ENCODE results near the gene DROSHA.

DROSHA gene

DNA sequence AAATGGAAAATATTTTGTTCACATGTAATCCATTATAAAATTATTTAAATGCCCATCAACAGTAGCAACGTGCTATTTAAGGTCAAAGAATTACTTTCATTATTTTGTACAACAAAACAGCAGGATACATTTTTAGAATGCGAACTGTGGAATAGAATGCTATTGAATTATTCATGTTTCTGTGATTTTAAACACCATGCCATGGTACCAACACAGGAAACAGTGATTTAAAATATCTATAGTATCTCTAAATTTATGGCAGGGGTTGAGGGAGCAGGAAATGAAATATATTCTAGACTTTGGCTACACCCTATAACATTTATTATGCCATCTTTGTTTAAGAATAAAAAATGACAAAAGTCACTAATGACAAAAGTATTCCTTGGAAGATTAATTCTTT, 62.4 kb downstream of the DROSHA start:
- DNase-seq, result no peak

DNA sequence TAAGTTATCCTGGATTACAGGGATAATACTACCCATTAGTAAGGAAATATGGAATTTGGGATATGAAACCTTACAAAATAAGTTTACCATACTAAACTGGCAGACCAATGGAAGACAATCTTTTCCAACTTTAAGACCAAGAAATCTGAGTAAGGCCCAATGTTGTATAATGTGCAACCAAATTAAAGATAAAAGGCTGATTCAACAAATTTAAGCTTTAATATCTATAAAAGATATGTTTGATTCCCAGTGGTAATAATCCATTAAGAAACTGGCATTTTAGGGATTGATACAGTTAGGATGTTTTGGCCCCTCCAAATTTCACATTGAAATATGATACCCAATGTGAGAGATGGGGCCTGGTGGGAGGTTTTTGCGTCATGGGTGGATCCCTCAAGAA, 66.6 kb downstream of the DROSHA start:
- DNase-seq, result no peak

DNA sequence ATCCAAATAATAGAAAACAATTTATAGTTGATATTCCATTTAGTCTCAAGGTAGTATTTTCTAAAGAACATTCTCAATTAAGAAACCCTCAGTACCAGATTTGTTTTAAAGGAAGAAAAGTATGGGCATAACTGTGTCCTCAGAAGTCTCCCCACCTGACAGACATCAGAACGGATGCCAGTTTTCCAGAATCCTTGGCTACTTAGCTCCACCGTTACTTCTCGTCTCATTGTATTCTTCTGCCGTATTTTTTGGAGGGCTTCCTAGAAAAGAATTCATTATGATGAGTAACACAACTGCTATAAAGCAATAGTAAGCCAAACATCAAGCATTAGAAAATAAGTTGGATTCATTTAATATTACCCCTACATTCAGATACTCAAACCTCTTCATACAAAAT, 67.8 kb downstream of the DROSHA start:
- DNase-seq, result no peak

DNA sequence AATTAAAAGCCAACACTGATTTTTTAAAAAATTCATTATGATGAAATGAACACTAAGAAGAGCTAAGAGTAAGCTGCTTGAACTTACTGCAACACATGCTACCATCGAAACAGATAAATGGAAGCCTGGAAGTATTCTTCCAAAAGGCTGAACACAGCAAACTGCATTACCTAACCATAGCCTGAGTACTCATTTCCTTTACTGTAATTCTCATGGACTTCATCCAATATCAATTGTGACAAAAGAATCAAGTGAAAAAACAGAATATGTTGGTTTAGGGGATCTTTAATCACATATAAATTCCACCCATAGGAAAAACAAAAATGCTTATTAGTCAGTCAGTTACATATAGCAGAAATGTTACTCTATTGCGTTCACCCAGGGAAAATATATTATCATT, 68.5 kb downstream of the DROSHA start:
- no peak for DNase-seq

DNA sequence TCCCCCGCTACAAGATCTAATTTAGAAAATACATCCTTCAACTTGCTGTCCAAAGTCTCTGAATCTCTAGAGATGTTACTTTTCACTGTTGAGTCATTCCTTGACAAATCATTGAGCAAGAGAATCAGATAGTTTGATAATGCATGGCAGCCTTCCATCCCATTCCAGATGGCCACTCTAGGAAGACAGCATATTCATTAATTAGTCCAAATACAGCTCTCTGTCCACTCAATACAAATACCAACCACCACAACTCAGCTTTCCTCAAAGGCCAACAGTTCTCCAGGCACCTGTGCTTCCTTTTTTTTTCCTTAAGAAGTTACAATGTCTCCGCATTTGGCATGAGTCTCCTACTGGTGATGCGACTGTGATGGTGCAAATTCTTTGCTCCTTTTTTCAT, 72.3 kb downstream of the DROSHA start:
- DNase-seq, result no peak

DNA sequence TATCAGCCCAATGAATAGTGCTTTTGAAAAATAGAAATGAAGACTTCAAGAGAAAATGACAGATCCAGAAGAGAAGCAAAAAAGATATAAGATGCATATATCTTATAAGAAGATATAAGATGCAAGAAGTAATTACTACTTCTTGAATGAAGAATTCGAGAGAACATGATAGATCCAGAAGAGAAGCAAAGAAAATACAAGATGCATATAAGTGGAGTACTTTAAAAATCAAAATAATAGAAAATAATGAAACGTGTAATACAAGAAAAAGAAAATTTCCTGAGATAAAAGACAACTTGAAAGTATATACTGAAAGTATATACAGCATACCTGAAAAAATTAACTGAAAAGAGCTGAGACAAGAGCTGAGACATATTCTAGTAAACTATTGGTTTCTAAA, 76.7 kb downstream of the DROSHA start:
- DNase-seq, result no peak

DNA sequence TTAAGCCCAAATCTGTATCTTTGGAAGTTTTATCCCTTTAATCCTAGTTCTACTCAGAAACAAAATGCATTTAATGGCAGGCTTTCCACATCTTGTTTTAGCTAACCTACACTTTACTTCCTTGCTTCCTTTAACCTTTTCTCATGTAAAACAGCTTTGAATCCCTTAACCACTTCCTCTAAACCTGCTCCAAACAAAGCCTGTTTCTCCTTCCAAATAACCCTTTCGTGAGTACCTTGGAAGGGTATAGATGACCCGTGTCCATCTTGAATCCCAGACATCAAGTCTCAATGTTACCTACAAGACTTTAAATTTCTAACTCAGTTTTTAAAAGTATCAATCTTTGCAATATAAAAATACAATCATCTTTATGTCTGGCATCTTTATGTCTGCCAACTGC, 78.4 kb downstream of the DROSHA start:
- no peak for DNase-seq

DNA sequence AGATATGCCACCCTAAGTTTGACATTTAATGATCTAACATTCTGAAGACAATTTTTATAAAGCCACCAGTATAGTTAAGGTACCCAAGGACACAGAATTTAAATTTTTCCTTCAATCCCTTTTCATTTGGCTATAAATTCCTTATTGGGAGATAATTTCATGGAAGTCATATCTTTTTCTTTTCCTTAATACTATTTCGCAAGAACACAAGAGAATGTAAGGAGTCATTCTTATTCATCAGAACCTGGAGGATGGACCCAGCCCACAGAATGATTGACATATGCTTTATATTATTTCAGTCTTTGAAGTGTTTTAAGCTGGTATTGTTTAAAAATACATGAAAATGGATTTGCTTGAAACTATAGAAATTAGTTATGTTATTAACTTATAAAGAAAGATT, 79.6 kb downstream of the DROSHA start:
- no peak for DNase-seq

DNA sequence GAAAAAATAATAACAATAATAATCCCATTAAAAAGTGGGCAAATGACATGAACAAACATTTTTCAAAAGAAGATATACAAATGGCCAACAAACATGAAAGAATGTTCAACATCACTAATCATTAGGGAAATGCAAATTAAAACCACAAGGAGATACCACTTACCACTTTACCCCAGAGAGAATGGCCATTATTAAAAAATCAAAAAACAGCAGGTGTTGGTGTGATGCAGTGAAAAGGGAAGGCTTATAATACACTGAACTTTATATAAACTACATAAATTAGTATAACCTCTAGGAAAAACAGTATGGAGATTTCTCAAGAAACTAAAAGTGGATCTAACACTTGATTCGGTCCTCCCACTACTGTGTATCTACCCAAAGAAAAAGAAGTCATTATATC, 81.9 kb downstream of the DROSHA start:
- no peak for DNase-seq

DNA sequence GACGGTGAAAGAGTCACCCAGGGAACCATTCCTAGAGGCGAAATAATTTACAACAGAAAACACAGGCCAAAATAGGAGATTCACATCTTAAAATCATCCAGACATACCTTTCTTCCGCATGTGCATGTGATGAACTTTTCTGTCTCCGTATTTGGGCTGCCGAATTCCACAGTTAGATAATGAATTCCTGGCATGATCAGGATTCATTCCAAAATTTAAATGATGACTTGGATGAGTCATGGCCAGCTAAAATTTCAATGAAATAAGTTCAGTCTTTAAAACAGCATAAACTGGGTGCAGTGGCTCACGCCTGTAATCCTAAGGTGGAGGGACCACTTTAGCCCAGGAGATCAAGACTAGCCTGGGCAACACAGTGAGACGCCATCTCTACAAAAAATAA, 82.7 kb downstream of the DROSHA start:
- no peak for DNase-seq

DNA sequence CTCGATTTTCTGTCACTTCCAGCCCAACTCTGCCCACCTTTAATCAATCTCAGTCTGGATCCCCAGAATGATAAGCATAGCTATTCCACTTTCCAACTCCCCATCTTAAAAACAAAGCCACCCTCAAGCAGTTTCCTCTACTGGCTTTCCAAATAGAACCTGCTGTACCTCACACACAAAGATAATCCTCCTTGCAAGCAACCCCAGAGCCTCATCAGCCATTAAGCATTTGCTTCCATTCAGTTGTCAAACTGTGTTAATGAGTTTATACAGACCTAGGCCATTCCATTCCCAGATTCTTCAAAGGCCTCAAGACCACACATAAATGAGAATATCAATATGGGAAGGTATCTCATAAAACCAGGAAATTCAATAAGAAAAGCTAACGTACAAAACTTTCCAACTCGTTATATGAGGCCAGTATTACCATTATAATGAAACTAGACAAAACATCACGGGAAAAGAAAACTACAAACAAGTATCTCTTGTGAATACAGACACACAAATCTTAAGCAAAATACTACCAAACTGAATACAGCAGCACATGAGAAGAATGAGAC, 86.8 kb downstream of the DROSHA start:
- DNase-seq, result no peak

DNA sequence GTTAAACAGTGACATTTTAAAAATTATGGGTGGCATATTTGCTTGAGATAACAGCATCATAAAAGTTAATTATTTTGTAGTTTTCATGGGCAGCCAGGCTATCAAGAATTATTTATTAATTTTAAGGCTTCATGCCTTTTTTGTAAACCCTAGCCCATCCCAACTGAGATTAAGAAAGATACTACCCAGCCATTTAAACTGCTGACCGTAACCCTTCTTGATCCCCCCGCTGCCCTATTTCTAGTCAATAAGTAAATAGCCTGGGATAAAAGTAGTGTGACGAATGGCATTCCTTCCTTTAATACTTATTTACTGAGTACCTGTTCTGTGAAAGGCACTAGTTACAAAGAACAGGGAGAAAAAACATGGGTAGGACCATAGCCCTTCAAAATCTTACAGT, 88.3 kb downstream of the DROSHA start:
- DNase-seq, result no peak

DNA sequence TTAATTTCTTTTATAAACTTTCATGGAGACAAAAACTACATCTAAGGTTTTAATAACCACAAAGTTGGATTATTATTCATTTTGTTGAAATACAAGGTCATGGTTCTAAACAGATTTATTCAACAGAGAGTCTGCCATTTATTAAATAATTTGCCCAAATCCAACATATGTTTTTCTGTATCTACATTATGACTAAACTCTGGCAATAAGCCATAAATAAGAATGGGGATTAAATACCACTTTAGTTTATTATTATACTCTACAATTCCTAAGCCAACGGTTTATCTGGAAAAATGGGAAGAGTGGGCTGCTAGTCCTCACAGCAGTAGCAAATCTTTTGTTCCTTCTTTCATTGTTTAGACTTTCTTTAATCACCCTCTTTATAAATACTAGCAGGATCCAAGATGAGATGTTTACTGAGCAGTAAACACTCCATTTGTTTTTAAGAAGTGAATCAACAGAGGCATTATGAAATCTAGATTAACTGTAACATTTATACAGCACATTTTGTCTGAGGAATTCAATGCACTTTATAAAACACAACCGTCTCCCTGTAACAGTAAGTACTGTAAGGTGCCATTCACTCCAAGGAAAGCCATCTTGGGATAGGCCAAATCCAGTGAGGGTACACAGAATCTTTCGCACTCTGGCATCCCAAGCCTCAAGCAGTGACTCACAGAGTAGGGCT, 89.7 kb downstream of the DROSHA start:
- DNase-seq, result no peak

DNA sequence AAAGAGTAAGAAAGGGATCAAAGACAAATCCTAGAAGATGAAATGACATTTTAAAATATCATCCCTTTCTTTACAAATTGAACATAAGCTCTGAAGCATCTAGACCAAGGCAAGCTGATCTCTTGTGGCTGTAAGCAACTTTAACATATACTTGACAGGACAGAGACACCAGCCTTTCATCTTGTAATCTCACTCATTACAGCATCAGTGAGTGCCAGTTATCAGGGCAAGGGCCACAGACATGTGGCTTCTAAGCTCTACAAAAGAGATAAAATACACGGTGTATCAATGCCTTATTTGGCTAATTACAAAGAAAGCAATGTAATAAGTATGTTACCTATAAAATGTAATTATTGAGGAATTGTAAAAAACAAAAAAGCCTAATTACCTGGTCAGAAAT, 95.0 kb downstream of the DROSHA start:
- no peak for DNase-seq

DNA sequence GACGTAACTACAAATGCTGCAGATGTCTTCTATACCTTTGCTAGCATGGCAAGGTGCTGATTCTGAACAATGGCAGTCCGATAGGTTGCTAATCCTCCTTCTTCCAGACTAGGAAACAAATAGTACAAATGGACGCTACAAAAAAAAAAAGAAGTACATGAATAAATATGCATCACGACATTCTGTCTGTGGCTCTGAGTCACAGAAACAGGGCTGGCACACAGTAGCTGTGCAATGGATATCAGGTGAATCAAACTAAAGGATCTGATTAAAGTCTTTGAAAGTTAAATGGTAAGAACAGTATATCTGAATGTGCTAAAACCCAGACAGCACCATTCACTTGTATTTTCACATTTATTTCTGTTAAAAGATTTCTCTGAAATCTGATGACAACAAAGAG, 96.2 kb downstream of the DROSHA start:
- no peak for DNase-seq

DNA sequence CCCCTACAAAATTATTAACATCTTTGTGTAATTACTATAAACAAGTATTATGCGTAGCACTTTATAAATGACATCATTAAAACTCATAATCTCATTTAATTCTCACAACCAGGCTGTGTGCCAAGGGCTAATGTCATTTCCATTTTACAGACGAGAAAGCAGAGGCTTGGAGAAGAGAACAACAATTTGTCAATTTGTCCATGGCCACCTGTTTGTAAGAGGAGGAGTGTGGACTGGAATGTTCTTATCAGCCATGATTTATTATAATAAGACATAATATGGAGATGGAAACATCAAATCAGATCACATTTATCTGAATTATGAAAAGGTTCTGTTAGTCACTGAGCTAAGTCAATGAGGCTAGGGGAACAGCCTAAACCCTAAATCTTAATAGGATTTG, 97.0 kb downstream of the DROSHA start:
- no peak for DNase-seq

DNA sequence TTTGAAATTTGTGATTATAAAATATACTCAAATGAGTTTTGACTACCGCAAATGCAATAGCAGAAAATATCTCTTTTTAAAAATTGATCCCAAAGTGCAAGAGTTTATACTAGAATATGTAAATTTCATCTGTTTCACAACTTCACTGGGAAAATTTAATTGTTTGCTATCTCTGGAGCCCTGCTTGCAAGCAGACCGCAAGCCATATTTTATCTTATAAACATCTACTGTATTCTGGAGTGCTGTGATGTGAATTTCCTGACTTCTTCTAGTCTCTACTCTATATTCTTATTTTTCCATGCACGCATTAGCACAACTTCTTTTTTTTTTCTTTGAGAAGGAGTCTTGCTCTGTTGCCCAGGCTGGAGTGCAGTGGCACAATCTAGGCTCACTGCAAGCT, 98.7 kb downstream of the DROSHA start:
- no peak for DNase-seq

DNA sequence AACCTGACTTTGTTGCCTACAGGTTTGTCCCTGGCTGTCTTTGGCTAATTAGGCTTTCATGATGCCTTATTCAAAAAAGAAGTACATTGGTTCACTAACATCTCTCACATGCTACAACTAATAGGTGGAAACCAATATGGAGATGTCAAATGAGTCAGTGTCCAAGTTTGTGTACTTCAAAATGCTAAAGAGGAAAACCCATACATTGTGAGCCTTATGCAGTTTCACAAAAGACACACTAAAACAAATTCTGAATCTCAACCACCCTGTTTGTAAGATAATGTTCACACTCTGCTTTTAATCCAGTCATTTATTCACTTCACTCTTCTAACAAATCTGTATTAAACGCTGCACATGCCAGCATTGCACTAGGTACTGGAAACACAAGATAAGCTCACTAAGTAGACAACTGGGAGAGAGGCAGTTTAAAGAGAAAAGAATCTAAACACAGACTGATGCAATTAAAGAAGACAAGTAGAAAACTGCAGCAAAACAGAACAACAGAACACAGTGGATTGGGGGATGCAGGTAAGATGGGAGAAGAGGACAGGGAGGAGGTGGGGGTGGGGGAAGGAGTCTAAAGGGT, 104.1 kb downstream of the DROSHA start:
- no peak for DNase-seq

DNA sequence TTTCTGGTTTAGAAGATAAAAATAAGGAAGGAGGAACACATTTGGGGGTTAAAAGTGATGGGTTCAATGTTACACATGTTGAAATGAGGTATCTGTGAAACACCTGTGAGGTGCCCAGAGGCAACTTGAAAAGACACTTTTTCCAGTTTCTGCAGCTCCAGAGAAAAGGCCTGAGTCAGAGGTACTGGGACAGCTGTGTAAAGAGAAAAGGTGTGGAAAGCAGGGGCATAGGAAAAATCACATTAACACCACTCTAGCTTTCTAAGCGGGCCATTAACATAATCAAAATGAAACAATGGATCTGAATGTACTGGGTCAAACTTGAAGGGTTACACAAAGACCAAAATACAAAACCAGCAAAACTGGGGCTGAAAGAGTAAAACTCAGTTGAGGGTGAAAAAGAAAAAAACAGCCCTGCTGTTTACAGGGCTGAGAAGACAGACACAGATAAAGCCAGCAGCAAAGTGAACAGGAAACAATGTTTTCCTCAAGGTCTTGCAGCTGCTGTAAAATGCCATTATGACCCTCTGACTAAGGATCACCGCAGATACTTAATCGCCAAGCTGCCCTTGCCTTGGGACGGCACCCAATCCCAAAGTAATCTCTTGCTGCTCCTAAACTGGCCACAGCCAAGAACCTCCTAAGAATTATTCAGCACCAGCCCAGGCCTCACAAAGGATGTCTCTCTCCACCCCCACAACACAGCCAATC, 104.7 kb downstream of the DROSHA start:
- no peak for DNase-seq

DNA sequence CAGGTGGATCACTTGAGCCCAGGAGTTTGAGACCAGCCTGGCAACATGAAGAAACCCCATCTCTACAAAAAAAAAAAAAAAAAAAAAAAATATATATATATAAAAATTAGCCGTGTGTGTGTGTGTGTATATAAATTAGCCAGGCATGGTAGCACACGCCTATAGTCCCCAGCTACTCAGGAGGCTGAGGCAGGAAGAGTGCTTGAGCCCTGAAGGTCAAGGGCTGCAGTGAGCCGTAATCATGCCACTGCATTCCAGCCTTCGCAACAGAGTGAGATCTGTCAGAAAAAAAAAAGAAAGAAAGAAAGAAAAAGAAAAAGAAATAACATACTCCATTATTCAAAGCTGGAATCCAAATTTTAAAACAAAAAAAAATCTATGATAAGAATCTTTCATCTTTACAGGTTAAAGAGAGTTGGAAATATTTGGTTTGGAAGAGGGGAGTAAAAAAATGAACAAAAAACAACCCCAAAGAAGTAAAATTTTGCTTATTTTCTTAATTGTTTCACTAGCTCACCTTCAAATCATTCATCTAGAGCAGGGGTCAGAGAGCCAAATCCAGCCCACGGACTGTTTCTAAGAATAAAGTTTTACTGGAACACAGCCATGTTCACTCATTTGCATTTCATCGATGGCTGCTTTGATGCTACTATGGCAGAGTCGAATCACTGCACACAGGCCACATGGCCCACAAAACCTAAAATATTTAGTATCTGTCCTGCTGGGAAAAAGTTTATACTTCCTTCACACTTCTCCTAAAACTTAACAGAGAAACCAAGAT, 109.9 kb downstream of the DROSHA start:
- DNase-seq, result no peak

DNA sequence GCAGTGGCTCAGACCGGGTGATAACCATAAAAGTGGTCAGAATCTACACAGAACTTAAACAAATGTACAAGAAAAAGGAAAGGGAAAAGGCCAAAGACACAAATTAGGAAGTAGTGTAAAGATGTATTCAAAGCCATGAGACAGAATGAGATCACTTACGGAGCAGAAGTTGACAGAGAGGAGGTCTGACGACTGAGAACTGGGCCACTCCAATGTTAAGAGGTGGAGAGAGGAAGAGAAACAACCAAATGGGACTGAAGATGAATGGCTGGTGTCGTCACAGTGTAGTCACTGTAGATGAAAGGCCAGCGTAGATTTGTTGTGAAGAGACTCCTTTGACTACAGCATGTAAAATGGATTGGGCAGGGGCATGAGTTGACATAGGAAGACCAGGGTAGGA, 114.4 kb downstream of the DROSHA start:
- DNase-seq, result no peak

DNA sequence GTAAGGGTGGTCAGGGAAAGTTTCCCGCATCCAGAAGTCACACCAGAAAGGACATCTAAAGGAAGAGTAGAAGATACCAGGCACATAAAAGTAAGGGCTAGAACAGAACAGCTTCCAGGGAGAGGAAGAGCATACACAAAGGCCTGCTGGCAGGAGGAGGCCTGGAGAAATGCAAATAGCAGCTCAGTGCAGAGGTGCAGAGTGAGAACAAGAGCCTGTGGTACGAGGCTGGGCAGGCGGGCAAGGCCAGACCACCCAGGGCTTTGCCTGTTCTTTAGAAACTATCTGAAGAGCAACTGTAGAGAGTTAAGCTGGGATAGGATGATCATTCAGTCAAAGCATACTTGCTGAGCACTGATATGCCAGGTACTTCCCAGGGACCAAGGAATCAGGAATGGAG, 115.3 kb downstream of the DROSHA start:
- DNase-seq, result no peak

DNA sequence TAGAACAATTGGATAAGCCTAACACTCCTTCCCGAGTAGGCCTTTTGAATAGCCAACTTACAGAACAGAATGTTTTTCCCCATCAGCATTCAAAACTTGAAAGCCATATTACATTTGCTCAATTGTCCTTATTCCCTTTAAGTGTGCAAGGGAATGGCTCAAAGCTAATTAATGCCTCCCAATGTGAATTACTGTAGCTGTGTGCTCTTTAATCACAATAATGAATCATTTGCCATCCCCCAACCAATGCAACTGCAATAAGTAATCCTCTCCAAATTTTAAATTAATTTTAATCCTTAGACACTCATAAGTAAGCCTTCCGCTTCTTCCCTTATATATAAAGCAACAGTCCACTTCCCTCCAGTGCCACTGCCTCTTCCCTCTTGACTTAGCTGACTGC, 115.9 kb downstream of the DROSHA start:
- no peak for DNase-seq
